Activated CD4-positive, alpha-beta T cell treated with anti-CD3 and anti-CD28 coated beads, Interleukin-10, Interleukin-2, amounts not matched to agents 100 ng/mL and 50 ng/mL, durations not matched to agents 16 hours and 8 hours (primary cell): ENCODE data around the gene APBA2.
"Not testable (repeated sequence)": the region's sequence is repeated elsewhere in the genome, so short reads cannot be mapped to it uniquely, and the experiment has no call there.

Experiments used
- DNase-seq: peaks from one replicate; pipeline ENCODE4 v3.0.0-alpha.2; 2020

APBA2 gene

DNA sequence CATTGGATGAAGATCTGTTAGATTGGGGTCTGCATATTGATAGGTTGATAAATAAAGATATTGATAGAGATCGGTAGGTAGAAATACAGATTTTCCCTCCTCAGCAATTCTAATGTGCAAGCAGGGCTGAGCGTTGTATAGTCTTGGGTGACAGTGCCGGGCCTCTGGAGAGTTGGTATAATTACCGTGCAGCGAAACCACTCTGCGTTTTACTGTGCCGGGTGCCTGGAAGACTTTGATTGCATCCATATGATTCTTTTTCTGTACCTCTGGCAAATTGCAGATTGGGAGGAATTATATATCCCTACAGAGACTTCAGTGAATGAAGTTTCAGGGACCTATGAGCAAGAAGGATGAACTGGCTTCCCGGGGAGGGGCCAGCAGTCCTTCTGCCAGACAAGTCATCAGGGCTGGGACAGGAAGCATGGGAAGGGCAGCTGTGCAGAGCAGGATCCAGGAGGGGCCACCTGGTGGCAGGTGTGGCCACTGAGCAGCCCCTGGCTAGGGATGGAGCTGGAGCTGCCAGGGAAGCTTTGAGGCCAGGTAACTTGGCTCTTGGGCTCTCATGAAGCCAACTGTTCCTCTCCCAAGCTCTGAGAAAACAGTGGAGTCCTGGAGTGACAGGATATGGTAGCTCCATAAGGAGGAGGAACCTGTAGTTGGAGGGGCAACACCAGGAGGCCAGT lies 132.5 kb downstream of the APBA2 start:
- no peak for DNase-seq

- DNase-seq: no peak
Measured at GRCh38 chr15:29018995-29019976, 133.5 kb downstream of the APBA2 start.

- DNase-seq: no peak
Measured at GRCh38 chr15:29021857-29022256, 136.1 kb downstream of the APBA2 start.

DNA sequence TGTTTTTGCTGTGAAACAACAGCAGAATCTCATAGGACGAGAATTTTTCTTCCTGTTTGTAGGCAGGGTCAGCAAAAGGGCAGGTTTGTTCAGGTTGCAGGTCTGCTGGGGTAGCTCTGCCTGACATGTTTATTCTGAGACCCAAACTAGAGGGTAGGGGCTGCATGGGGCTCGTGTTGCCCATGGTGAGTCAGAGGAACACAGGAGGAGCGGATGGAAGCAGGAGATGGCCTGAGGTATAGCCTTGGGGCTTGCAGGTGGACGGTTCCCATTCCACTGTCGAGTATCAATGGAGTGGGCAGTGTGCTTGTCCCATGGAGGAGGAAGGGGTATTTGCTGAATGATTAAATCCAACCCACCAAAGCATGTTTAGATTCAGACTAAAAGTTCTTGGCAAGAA lies 138.9 kb downstream of the APBA2 start:
- no peak for DNase-seq

- DNase-seq: not testable (repeated sequence)
Measured at GRCh38 chr15:29025411-29025810, 139.6 kb downstream of the APBA2 start.

- DNase-seq: not testable (repeated sequence)
Measured at GRCh38 chr15:29028158-29028557, 142.4 kb downstream of the APBA2 start.

- no peak for DNase-seq
Measured at GRCh38 chr15:29029651-29030195, 143.9 kb downstream of the APBA2 start.

DNA sequence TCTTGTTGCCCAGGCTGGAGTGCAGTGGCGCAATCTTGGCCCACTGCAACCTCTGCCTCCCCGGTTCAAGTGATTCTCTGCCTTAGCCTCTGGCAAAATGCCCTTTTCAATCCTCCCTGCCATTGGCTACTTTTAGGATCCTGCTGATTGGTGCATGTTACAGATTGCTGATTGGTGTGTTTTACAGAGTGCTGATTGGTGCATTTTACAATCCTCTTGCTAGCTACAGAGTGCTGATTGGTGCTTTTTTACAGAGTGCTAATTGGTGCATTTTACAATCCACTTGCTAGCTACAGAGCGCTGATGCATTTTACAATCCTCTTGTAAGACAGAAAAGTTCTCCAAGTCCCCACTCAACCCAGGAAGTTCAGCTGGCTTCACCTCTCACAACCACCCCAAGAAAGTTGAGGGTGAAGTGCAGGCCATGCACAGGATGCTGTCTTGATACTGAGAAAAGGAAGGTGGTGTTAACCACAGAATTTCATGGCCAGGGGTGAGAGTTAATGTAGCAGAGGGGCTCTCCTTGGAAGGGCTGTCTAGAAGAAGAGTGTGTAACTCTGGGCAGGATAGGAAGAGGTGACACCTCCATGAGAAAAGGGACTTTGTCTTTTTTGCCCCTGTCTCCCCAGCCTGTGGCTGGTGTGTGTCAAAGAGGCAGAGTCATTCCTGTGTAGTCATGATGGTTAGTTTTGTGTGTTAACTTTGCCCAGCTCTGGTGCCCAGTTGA lies 145.9 kb downstream of the APBA2 start:
- DNase-seq: no peak

GRCh38 chr15:29032229-29032625 lies 146.5 kb downstream of the APBA2 start:
- DNase-seq: no peak

GRCh38 chr15:29032751-29033150 lies 147.0 kb downstream of the APBA2 start:
- DNase-seq: no peak

DNA sequence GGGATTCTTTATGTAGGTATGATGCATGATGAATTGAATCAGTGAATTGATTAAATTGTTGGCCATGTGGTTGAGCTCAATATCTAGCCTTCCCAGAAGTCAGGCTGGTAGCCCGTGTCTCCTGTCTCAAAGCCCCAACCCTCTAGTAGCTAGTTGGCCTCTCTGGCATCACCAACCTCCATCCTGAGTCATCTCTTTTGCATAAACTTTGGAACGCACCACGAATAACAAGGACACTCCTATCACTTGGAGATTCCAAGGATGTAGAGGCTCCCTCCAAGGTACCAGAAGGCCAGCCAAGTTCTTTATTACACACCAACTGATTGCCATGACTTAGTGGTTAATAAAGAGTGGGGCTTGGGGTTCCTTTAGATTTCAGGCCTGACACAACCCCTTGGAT lies 148.4 kb downstream of the APBA2 start:
- DNase-seq: no peak

- no peak for DNase-seq
Measured at GRCh38 chr15:29034593-29035335, 149.0 kb downstream of the APBA2 start.

GRCh38 chr15:29035336-29036285 lies 149.8 kb downstream of the APBA2 start:
- DNase-seq: no peak

DNA sequence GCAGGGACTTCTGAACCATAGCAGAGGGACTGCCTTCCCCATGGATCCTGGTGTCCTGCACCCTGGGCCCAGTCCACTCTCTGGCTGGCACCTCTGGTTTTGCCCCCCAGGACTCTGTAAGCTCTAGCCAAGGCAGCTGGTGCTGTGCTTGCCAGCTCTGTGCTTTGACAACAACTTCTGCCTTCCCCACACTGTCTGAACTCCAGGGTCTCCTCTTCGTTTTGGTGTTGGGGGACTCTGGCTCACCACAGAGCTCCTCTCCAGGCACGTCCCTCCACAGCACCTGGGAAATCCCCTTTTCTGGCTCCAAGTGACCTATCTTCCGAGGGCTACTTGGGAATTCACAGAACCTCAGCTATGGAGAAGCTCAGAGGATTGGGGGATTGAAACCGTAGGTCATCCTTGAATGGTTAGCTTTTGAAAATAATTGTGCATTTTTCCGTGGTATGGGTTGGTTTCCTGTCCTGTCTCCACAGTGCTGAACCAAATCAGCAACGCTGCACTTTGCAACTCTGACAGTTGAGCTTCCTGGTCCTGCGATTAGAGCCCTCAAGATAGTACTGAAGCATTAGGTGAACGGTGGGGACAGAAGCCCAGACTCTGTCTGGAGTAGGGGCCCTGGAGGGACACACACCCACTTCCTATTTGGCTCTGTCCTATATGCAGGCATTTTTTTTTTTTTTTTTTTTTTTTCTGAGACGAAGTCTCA lies 152.4 kb downstream of the APBA2 start:
- no peak for DNase-seq

- peak; percentile 69 for DNase-seq
Measured at GRCh38 chr15:29039466-29040369, 153.9 kb downstream of the APBA2 start.

DNA sequence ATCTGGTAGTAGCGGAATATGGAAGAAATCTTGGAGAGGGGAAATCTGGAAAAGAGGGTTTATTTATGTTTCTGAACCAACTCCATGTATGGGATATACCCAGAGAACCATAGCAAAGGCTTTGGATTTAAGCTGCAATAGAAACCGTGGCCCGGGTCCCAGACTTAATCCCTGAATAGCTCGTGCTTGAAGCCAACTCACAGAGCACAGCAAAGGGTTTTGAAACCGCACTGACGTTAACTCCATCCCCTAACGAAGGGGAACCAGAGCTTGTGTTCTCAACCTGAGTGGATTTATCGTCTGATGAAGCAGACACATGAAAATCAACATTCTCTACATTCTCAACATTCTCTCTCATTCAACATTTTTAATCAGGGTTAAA lies 154.6 kb downstream of the APBA2 start:
- DNase-seq: no peak

GRCh38 chr15:29043736-29044502 lies 158.1 kb downstream of the APBA2 start:
- no peak for DNase-seq

GRCh38 chr15:29044503-29044901 lies 158.7 kb downstream of the APBA2 start:
- no peak for DNase-seq

GRCh38 chr15:29045161-29045560 lies 159.4 kb downstream of the APBA2 start:
- DNase-seq: not testable (repeated sequence)
